ENCODE measurements around the gene KAZN. TPM values are rescaled to one million over a fixed set of nuclear protein-coding genes. Genes with fewer than 3 reads are reported as not detected.

Gene KAZN
- total RNA-seq, 4 donors from 2014 or later, result 0.77 to 12.3 (median 4.9) TPM

- TF ChIP-seq CTCF (IDR thresholded peaks at IDR 0.05) (no peak), POLR2A (IDR thresholded peaks at IDR 0.05) (no peak)
- no peak for DNase-seq
- intact Hi-C loops (cut with DNase I; ENCODE audit: low total_unique reads), result no loop called here
- Histone ChIP-seq H3K27ac (no peak overlapping the region), H3K36me3 (no peaks in the 10 kb centered on the region), H3K9me3 (no peaks in the 10 kb centered on the region), H3K27me3 (no peaks in the 10 kb centered on the region), H3K4me3 (no peak overlapping the region), H3K4me1 (no peaks in the 10 kb centered on the region)
Measured at GRCh38 chr1:14812189-14812588, 213.7 kb downstream of the KAZN start.

GRCh38 chr1:14815175-14815877 lies 216.8 kb downstream of the KAZN start:
- Histone ChIP-seq H3K36me3 (no peaks in the 10 kb centered on the region), H3K4me1 (no peaks in the 10 kb centered on the region), H3K27ac (no peak overlapping the region), H3K9me3 (no peaks in the 10 kb centered on the region), H3K27me3 (no peaks in the 10 kb centered on the region), H3K4me3 (no peak overlapping the region)
- DNase-seq, result no peak
- intact Hi-C loops (cut with DNase I; ENCODE audit: low total_unique reads), result no loop called here
- no peak for TF ChIP-seq CTCF (IDR thresholded peaks at IDR 0.05)
- no peak for TF ChIP-seq POLR2A (IDR thresholded peaks at IDR 0.05)

GRCh38 chr1:14817223-14818170 lies 219.0 kb downstream of the KAZN start:
- H3K4me1 ChIP-seq, result no peaks in the 10 kb centered on the region
- intact Hi-C loops (cut with DNase I; ENCODE audit: low total_unique reads), result no loop called here
- DNase-seq, result no peak
- H3K9me3 ChIP-seq, result no peaks in the 10 kb centered on the region
- no peak overlapping the region for H3K4me3 ChIP-seq
- TF ChIP-seq POLR2A (IDR thresholded peaks at IDR 0.05) (no peak), CTCF (IDR thresholded peaks at IDR 0.05) (no peak)
- H3K27me3 ChIP-seq, result no peaks in the 10 kb centered on the region
- H3K27ac ChIP-seq, result no peak overlapping the region
- H3K36me3 ChIP-seq, result no peaks in the 10 kb centered on the region

- H3K4me3 ChIP-seq, result no peak overlapping the region
- no peaks in the 10 kb centered on the region for H3K4me1 ChIP-seq
- H3K9me3 ChIP-seq, result no peaks in the 10 kb centered on the region
- H3K27ac ChIP-seq, result no peak overlapping the region
- DNase-seq, result no peak
- no peaks in the 10 kb centered on the region for H3K27me3 ChIP-seq
- no peaks in the 10 kb centered on the region for H3K36me3 ChIP-seq
- TF ChIP-seq CTCF (IDR thresholded peaks at IDR 0.05) (no peak), POLR2A (IDR thresholded peaks at IDR 0.05) (no peak)
- intact Hi-C loops (cut with DNase I; ENCODE audit: low total_unique reads), result no loop called here
Measured at GRCh38 chr1:14820295-14821085, 222.0 kb downstream of the KAZN start.
